HG02938 (cell line): Measurements from ENCODE around the gene CNTN5.
"Not testable (repeated sequence)": the region's sequence is repeated elsewhere in the genome, so short reads cannot be mapped to it uniquely, and the experiment has no call there.

Experiments used
- ATAC-seq: cut with Tn5 transposase; IDR thresholded peaks from one replicate; pipeline ENCODE4 v1.9.1; 2021; ENCODE audit warnings: mild to moderate bottlenecking, moderate library complexity; ENCODE audit not compliant: unreplicated experiment

CNTN5 gene

DNA sequence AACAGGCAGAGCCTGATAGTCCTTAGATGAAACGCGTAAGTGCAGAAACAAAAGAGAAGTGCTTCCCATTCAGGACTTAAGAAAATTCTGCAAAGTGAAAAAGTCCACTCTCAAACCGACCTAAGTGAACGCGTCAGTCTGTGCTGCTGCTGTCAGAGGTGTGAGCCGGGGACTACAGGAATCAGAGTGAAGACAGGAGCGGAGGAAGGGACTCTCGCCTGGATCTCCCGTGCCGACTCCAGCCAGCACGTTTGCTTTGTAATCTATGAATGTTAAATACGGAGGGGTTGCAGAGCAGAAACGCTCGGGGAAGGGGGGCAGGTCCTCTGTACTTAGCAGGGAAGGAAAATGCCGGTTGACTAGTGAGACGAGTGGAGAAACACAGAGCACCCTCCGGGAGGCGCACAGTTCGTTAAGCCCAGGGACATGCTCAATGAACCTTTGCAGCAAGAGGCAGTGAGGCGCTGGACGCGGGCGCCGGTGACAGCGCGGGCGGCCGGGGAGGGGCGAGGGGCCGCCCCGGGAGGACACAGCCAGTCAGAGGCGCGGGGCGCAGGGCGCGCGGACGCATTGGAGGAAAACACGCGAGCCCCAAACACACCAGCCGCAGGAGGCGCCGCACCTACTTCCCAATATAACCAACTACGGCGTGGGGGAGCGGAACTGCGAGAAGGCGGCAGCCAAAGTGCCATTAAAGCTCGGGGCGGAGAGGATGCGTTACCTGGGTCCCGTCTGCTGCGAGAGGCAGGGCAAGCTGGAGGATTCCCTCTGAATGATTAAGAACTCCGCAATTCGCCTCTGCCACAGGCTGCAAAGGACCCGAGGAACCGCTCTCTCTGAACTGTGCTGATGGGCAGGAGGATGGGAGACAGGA lies at the start of gene CNTN5:
Gene CNTN5, plus strand, starts transcription at position 598 of the 874 bp plus-strand sequence.
- ATAC-seq, result no peak

DNA sequence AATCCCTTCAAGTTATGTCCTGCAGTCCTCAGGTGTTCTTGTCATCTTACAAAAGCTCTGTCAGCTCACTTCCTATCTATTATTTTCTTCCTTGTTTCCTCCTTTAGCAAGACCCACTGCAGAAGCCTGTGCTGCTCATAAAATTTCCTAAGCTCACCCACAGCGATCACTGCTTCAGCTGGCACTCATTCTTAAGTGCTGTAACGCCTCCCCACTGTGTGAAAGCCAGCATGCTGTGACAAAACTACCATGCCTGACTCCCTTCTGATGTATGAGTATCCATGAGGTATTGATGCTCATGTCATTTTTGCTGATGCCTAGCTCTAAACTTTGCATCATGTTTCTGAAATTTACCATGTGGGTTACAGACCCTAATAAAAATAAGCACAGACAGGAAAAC lies 41.5 kb upstream of the CNTN5 start:
- no peak for ATAC-seq

DNA sequence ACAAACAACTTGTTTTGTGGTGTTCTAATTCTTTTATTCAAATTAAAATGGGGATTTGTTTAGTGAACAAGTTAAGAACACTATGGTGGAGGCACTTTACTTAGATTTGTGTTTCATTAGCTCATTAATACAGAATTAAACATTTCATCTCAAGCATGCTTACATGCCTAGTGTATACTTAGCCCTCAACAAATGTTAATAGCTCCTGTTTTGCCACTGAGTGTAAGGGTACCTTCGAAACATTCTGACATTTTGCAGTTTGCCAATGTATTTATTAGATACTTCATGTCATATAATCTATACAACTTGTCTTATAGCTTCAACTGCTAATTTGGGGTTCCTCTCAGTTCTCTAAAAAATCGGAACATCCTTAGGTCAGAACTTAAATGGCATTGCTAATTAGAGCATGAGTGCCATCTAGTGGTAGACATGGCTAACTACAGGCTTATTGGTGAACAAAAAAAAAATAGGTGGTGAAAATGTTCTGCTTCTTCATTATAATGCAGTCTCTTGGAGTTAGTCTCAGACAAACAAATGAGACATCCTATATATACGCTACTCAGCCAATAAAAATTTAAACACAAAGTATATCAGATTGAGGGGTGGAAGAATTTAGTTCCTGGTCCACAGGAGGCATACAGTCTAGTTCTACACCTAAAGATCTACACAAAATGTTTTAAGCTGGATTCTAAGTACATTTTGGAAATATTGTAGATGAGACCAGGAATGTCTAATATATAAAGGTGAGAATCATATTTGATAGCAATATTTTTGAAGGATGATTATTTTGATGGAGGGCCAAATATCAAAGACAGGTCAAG lies 4.9 kb upstream of the CNTN5 start:
- ATAC-seq, result no peak

DNA sequence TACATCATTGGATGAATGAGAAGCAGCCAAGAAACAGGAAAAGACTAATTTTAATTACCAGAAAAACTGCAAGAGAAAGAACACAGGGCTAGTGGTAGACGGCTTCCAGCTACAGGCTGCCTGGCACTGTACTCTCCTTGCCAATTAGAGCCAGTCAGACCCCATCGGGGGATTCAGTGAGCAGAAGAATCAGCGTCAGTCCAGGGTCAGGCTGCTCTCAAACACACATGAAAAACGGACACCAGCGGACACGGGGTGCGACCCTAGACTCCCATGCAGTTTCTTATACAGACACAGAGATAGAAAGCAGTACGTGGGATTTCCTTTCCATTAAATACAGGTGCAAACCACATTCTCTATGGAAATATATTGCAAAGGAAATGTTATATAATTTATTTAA lies 1.1 kb upstream of the CNTN5 start:
- no peak for ATAC-seq

DNA sequence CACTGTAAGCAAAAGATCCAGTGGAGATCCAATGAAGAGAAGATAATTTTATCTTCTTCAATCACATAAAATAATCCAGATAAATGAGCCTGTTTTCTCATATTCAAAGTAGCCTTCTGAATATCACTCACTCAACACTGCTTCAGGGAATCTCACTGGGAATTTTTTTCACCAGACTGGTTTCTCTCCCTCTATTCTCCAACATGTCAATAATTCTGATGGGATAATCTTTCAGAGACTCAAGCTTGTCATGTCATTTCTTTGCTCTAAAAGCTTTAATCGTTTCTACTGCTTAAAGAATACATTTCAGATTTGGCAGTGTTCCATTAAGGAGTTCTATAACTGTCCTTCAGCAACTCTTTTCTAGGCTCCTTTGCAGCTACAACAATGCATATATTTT lies 16.3 kb downstream of the CNTN5 start:
- ATAC-seq, result no peak

DNA sequence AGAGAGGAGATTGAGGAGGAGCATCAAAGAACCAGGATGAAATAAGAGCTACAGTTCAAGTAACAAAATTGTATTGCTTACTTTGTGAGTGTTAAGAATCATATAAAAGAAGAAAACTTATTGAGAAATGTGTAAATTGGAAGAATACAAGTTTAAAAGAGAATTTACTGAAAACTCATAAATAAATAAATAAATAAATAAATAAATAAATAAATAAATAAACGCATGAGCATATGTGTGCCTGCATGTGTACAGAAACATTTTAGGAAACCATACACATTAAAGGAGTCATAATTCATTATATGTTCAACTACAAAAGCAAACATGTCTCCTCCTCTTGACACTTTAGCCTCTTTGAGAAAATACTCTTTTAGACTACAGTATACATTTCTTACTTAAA lies 42.6 kb downstream of the CNTN5 start:
- no peak for ATAC-seq

DNA sequence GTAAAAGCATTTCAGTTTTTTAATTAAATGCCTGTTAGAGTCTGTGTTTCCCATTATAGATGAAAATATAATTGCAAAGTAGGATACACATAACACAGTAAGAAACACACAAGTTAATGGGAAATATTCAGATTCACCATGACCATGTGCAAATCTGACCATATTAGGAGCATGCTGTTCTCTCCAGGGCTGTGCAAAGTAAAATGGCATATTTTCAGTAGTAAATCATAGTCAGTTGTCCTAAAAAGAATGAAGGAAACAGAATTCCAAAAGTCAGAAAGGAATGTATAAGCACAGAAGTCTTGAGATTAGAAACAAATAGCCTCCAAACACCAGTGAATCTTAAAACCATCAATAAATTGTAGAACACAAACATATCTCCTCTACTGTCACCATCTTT lies 44.4 kb downstream of the CNTN5 start:
- no peak for ATAC-seq

DNA sequence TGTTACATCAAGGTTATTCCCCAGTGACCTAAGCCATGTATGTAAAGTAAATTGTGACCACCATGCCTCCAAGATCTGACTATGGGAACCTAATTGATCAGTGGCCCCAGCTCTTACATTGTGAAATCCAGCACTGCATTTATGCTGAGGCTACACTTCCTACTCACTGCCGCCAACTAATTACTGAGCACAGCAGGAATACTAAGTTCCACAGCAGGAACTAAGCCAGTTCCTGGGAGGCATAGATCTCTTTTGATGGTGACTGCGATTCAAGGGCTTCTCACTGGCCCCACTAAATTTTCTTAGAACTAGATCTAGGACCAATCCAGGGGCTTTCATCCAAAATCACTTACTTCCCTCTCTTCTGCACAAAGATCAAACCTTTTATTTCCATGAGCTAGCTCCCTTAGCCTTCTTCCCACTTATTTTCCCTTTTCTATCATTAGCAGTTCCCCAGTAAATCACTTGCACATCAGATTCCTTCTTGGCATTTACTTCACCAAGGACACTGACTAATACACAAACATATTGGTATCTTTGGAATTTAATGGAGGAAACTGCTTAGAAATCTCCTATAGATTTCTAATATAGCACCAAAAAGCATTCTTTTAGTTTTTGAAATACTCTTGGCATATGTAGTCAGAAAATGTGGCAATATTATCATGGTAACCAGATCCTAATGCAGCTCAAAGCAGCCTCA lies 46.0 kb downstream of the CNTN5 start:
- ATAC-seq, result no peak

DNA sequence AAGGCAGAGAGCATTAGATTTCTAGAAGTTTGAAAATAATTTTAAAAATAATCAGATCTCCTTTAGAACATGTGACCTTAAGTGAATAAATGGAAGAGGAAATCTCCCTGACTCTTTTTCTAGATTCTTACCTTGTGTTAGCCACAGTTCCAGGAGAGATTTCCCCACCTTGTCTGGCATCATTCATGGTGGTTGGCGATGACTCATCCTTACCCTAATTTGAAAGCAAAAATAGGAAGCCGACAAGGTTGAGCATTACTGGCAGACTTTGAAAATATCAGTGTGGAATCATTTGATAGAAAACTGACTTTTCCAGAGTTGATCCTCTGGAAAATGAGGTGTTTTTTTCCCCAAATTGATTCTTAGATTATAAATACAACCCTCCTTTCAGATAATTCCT lies 48.1 kb downstream of the CNTN5 start:
- ATAC-seq, result no peak

DNA sequence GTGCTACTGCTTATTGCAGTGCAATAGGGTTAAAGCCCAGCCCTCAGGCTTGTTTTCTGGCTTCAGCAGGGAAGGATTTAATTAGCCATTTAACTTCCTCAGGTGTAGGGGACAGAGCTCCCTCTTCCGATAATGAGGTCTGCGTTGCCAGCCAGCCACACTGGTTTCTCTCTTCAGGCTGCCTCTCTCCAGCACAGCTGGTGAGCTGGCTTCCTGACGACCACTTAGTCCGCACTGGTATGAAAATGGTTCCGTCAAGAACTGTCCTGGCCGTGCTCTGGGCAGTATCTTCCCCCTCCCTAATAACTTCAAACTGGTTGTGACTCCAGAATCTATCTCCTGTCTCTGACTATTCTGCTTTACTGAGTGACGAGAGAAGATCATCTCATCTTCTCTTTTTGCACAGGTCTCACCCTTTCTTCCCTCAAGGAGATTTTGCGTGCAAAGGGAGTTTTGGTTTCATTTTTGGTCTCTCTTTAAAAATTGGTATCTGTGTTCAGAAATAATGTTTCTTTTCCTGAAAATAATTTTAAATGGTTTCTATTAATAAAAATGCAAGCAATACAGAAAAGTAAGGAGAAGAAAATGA lies 49.2 kb downstream of the CNTN5 start:
- peak; percentile 79 for ATAC-seq

DNA sequence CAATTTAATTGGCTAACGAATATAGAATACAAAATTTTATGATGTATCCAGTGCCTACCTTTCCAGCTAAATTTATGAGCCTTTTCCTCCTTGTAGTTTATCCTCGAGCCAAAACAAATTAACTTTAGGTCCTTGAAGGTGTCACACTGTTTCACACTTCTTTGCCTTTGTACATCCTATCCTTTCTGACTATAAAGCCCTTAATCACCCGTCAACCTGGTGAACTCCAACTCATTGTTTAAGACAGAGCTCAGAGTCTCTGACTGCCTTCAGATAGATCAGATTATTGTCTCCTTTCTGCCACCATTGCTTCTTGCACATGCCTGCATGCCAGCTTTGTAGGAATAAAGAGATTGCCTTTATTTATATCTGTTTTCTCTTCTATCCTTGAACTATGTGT lies 58.8 kb downstream of the CNTN5 start:
- ATAC-seq, result no peak

DNA sequence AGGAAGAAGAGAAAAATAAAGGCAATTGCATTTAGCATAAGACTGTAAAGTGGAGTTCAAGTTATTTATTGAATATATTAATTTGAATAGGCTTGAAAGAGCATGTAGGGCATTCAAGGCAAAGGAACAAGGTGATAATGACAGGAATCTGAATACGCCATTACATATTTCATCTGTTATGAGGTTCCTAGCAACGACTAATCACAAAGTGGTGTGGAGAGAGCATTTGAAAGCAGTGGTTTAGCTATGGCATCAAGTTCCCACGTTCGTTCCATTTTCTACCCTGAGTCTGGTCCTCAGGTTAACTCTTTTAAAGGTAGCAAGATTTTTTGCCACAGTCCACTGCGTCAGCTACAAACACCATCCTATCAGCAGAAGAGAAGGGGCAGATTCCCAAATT lies 59.4 kb downstream of the CNTN5 start:
- ATAC-seq, result no peak

DNA sequence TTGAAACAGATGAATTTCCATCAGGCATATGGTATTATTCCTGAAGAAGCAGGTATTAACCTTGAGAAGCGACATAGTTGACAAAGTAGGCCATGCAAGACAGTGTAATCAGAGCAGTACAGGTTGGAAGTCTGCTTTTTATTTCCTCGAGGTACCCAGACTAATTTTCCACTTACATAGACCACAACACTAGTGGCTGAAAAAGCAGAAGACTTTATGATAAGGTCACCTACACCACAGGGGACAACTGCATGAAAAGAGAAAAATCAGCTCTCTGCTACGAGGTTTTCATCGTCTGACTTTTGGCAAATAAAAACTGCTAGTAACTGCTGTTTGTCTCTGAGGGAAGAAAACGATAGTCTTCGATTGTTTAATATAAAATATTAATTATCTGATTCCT lies 77.5 kb downstream of the CNTN5 start:
- peak; percentile 4 for ATAC-seq

DNA sequence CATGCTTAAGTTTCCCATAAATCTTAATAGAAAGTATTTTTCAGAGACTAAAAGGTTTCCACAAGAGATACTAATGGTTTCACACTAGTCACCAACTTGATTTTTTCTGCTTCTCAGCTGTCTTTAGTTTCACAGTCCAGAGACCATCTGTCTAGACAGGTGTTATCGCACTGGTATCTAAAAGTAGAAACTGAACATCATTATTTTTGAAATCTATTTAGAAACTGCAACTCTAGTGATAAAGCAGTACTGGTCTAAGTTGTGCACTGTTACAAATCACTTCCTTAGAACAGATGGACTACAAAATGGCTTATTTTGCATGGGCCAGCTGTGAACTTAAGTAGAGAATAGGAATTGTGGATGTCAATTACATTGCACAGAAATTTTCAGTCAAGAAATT lies 78.0 kb downstream of the CNTN5 start:
- ATAC-seq, result peak; percentile 97

DNA sequence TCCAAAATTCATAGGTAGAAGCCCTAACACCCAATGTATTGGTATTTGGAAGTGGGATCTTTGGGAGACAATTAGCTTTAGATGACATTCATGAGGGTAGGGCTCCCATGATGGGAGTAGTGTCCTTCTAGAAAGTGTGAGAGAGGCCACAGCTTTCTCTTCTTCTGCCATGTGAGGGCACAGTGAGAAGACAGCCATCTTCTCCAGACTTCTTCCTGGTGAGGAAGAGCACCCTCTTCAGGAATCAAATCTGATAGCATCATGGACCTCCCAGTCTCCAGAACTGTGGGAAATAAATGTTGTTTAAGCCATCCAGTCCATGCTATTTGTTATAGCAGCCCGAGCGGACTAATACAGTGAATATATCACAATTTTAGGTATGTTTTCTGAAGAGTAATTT lies 96.9 kb downstream of the CNTN5 start:
- no peak for ATAC-seq

DNA sequence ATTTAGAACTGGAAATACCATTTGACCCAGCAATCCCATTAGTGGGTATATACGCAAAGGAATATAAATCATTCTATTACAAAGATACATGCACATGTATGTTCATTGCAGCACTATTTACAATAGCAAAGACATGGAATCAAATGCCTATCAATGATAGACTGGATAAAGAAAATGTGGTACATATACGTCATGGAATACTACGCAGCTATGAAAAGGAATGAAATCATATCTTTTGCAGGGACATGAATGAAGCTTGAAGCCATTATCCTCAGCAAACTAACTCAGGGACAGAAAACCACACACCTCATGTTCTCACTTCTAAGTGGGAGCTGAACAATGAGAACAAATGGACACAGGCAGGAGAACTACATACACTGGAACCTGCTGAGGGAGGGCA lies 113.1 kb downstream of the CNTN5 start:
- ATAC-seq, result not testable (repeated sequence)

DNA sequence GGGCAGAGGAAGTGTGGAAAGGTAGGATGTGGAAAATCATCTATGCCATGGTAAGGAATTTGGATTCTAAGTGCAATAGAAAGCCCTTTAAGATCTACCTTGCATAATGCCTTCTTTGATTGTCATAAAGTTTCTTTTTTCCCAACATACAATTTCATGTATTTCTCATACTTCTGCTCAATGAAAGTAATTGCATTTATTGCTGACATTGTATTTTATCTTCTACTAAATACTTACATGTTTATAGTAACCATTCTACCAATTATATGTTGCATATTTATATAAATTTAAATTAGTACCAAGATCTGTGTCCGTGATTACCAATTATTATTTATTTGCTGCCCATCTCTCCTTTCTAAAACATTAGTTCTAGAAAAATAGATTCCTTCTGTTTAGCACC lies 114.8 kb downstream of the CNTN5 start:
- ATAC-seq, result no peak

DNA sequence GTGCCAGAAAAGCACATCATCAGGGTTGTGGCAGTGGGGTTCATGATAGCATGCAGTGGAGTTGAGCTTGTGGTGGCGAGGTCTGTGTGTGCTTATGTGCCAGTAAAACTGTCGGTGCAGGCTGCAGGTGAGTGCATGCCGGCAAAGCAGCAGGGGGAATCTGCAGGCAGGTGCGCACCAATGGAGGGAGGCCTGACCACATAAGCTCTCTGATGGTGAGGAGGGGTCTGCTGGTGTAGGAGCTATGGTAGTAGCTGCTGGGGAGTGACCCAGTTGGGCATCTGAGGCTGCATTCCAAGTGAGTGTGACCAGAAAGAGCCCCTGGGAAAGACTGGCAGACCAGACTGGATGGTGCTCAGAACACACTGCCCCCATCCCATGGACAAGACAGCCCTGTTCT lies 121.5 kb downstream of the CNTN5 start:
- no peak for ATAC-seq

DNA sequence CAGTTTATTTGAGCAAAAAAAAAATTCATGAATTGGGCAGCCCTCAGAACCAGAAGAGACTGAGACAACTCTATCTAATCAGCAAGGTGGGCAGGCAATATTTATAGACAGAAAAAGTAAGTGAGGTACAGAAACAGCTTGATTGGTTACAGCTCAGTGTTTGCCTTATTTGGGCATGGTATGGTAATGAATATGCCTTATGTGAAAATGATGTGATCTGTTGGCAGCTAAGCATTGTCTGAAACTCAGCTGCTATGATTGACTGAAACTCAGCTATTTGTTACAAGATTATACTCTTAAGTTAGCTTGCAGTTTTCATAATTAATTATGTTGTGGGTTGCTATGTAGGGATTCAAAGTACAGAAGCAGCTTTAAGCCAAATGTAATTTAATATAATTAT lies 127.6 kb downstream of the CNTN5 start:
- no peak for ATAC-seq

DNA sequence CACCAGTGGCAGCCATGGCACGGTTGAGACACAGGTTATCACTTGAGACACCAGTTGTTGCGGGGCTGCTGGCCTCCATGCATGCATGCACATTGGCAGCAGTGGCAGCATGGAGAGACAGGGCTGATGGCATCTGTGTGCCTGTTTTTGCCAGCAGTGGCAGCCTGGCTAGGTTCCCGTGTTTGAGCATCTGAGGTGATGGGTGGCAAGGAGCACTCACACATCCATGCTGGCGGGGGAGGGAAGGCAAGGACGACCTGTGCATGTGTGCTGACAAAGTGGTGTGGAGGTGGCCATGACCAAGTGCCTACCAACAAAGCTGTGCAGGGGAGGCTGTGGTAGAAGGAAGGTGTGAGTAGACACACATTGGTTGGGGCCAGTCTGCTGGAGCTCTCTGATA lies 133.5 kb downstream of the CNTN5 start:
- ATAC-seq, result no peak

DNA sequence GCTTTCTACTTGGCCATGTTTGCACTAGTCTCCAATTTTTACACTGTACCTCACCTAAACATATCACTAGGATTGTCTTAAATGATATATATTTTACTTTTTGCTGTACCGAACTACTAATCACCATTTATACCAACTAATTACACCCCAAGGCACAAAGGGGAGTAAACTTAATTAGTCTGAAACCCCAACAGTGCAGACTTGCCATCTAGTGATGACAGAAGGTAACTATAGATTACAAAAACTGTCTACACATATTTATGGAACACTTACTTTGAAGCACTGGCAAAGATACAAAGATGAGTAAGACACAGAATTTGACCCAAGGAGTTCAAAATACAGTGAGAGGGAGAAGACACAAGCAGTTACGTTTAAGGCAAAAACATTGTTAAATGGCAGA lies 139.7 kb downstream of the CNTN5 start:
- ATAC-seq, result no peak
